PC-3 (cell line): Measurements from ENCODE around the gene SLC25A17.

Experiments
- CTCF ChIP-seq: fragments of 300-600 bp; sonication (generic); conservative IDR thresholded peaks from 2 replicates; pipeline ENCODE4 v1.5.1; 2017; ENCODE audit warnings: antibody characterized with exemption, low read depth, mild to moderate bottlenecking, low read length
- EZH2 ChIP-seq: fragments of 300-600 bp; sonication (generic); IDR thresholded peaks from one replicate; pipeline ENCODE4 v1.6.1; 2017; ENCODE audit warnings: antibody characterized with exemption, mild to moderate bottlenecking, low read length; ENCODE audit not compliant: unreplicated experiment
- EZH2phosphoT487 ChIP-seq: fragments of 300-600 bp; sonication (generic); IDR thresholded peaks from 2 replicates; pipeline ENCODE4 v1.6.1; 2018; ENCODE audit warnings: mild to moderate bottlenecking, antibody characterized with exemption, low read length, borderline replicate concordance

DNA sequence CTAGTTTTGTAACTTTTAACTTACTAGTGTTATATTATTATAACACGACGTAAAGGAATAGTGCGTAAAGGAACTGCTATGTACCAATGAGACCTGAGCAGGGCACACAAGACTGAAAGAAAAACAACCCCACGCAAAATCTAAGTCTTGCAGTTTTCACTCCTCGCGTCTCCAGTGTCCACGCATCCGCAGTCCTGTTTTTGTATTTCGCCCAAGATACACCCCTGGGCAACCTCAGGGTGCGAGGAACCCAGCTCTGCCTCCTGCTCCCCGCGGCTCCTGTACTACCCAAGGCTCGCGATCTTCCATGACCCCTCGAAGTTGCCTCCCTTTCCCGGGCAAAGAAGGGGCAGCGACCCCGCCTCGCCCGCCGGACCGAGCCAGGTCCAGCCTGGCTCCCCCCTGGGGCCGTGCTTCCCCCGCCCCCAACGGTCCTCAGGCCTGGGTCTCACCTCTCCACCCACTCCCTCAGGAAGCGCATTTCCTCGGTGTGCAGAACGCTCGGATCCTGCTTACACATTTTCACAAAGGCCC, 36.9 kb upstream of the SLC25A17 start:
- no peak for TF ChIP-seq CTCF
- TF ChIP-seq EZH2phosphoT487: no peak
- no peak for TF ChIP-seq EZH2
